ENCODE results near the gene CYBC1. TPM values are rescaled to one million over a fixed set of nuclear protein-coding genes. Genes with fewer than 3 reads are reported as not detected.
"Not testable (repeated sequence)": the region's sequence is repeated elsewhere in the genome, so short reads cannot be mapped to it uniquely, and the experiment has no call there.

CYBC1 gene
- total RNA-seq, 1 donor = 72.4 TPM

GRCh38 chr17:82414548-82415281 lies 35.8 kb downstream of the CYBC1 start:
- no peaks in the 10 kb centered on the region for H3K27me3 ChIP-seq (ENCODE audit: insufficient read depth, low read length)
- DNase-seq (ENCODE audit: insufficient read length, low spot score, missing footprints) = peak; percentile 99
- peaks cover 13% of the 10 kb centered on the region for H3K4me1 ChIP-seq (ENCODE audit: insufficient read depth, low read length)

GRCh38 chr17:82412535-82413520 lies 37.7 kb downstream of the CYBC1 start:
- Histone ChIP-seq H3K79me2 (ENCODE audit: insufficient read depth, low read length) (no peaks in the 10 kb centered on the region), H3K27me3 (ENCODE audit: insufficient read depth, low read length) (no peaks in the 10 kb centered on the region), H3K4me2 (ENCODE audit: insufficient read depth, low read length) (no peak overlapping the region), H3K9me3 (ENCODE audit: low read depth, low read length) (no peaks in the 10 kb centered on the region), H4K20me1 (ENCODE audit: insufficient read depth, low read length) (peaks cover 53% of the 10 kb centered on the region), H3K4me3 (ENCODE audit: insufficient read depth, low read length) (no peak overlapping the region), H3K27ac (ENCODE audit: low read depth, low read length) (no peak overlapping the region), H2AFZ (ENCODE audit: low read length) (no peak overlapping the region), H3K36me3 (ENCODE audit: insufficient read depth, low read length) (no peaks in the 10 kb centered on the region), H3K4me1 (ENCODE audit: insufficient read depth, low read length) (peaks cover 4% of the 10 kb centered on the region)
- TF ChIP-seq CTCF (IDR thresholded peaks at IDR 0.05; ENCODE audit: extremely low read depth, low read depth, low read length) = no peak
- DNase-seq (ENCODE audit: insufficient read length, low spot score, missing footprints) = peak; percentile 34

More at GRCh38 chr17:82414548-82415281, 35.8 kb downstream of the CYBC1 start:
- H3K4me2 ChIP-seq (ENCODE audit: insufficient read depth, low read length) = peak overlapping the region; percentile 71
- no peak overlapping the region for H3K27ac ChIP-seq (ENCODE audit: low read depth, low read length)
- H2AFZ ChIP-seq (ENCODE audit: low read length) = no peak overlapping the region
- TF ChIP-seq CTCF (IDR thresholded peaks at IDR 0.05; ENCODE audit: extremely low read depth, low read depth, low read length) = peak; percentile 76
- H3K79me2 ChIP-seq (ENCODE audit: insufficient read depth, low read length) = no peaks in the 10 kb centered on the region
- H3K36me3 ChIP-seq (ENCODE audit: insufficient read depth, low read length) = no peaks in the 10 kb centered on the region
- peaks cover 55% of the 10 kb centered on the region for H4K20me1 ChIP-seq (ENCODE audit: insufficient read depth, low read length)
- H3K9me3 ChIP-seq (ENCODE audit: low read depth, low read length) = no peaks in the 10 kb centered on the region
- peak overlapping the region; percentile 35 for H3K4me3 ChIP-seq (ENCODE audit: insufficient read depth, low read length)

GRCh38 chr17:82412081-82412480 lies 38.5 kb downstream of the CYBC1 start:
- peak; percentile 35 for DNase-seq (ENCODE audit: insufficient read length, low spot score, missing footprints)
- H3K27me3 ChIP-seq (ENCODE audit: insufficient read depth, low read length); H3K4me1 ChIP-seq (ENCODE audit: insufficient read depth, low read length); H3K9me3 ChIP-seq (ENCODE audit: low read depth, low read length); H3K79me2 ChIP-seq (ENCODE audit: insufficient read depth, low read length); H2AFZ ChIP-seq (ENCODE audit: low read length); H3K4me2 ChIP-seq (ENCODE audit: insufficient read depth, low read length); H3K4me3 ChIP-seq (ENCODE audit: insufficient read depth, low read length); H3K27ac ChIP-seq (ENCODE audit: low read depth, low read length); H3K36me3 ChIP-seq (ENCODE audit: insufficient read depth, low read length): not testable (repeated sequence)
- peaks cover 51% of the 10 kb centered on the region for H4K20me1 ChIP-seq (ENCODE audit: insufficient read depth, low read length)

- peak; percentile 58 for DNase-seq (ENCODE audit: insufficient read length, low spot score, missing footprints)
- H3K27me3 ChIP-seq (ENCODE audit: insufficient read depth, low read length) = no peaks in the 10 kb centered on the region
- no peak overlapping the region for H3K27ac ChIP-seq (ENCODE audit: low read depth, low read length)
- no peak overlapping the region for H2AFZ ChIP-seq (ENCODE audit: low read length)
- no peaks in the 10 kb centered on the region for H3K36me3 ChIP-seq (ENCODE audit: insufficient read depth, low read length)
- H3K4me3 ChIP-seq (ENCODE audit: insufficient read depth, low read length) = no peak overlapping the region
- H3K4me1 ChIP-seq (ENCODE audit: insufficient read depth, low read length) = no peaks in the 10 kb centered on the region
- H4K20me1 ChIP-seq (ENCODE audit: insufficient read depth, low read length) = peaks cover 46% of the 10 kb centered on the region
- no peak overlapping the region for H3K4me2 ChIP-seq (ENCODE audit: insufficient read depth, low read length)
- no peaks in the 10 kb centered on the region for H3K79me2 ChIP-seq (ENCODE audit: insufficient read depth, low read length)
- no peak for TF ChIP-seq CTCF (IDR thresholded peaks at IDR 0.05; ENCODE audit: extremely low read depth, low read depth, low read length)
- H3K9me3 ChIP-seq (ENCODE audit: low read depth, low read length) = no peaks in the 10 kb centered on the region
These were observed 39.0 kb downstream of the CYBC1 start for GRCh38 chr17:82411396-82412053.
